Stimulated activated naive CD8-positive, alpha-beta T cell treated with anti-CD3 and anti-CD28 coated beads, Interleukin-15, Interleukin-2, amounts not matched to agents 100 ng/mL and 50 ng/mL, for 24 hours (primary cell): ENCODE results near the gene CSNK2A1.
"Not testable (repeated sequence)": the region's sequence is repeated elsewhere in the genome, so short reads cannot be mapped to it uniquely, and the experiment has no call there.

Experiments used
- H3K27ac Mint-ChIP-seq: one replicate; pipeline ENCODE4 v1.8.0; 2021; ENCODE audit warnings: mild to moderate bottlenecking, mixed read lengths
- H3K27me3 Mint-ChIP-seq: one replicate; pipeline ENCODE4 v1.8.0; 2021; ENCODE audit warnings: mixed read lengths
- H3K36me3 Mint-ChIP-seq: one replicate; pipeline ENCODE4 v1.8.0; 2021; ENCODE audit warnings: low read depth, mixed read lengths
- H3K4me1 Mint-ChIP-seq: one replicate; pipeline ENCODE4 v1.8.0; 2021; ENCODE audit warnings: low read depth, mixed read lengths
- H3K4me3 Mint-ChIP-seq: one replicate; pipeline ENCODE4 v1.8.0; 2021; ENCODE audit warnings: mild to moderate bottlenecking, mixed read lengths
- H3K9me3 Mint-ChIP-seq: one replicate; pipeline ENCODE4 v1.8.0; 2021; ENCODE audit warnings: mixed read lengths

The CSNK2A1 gene

DNA sequence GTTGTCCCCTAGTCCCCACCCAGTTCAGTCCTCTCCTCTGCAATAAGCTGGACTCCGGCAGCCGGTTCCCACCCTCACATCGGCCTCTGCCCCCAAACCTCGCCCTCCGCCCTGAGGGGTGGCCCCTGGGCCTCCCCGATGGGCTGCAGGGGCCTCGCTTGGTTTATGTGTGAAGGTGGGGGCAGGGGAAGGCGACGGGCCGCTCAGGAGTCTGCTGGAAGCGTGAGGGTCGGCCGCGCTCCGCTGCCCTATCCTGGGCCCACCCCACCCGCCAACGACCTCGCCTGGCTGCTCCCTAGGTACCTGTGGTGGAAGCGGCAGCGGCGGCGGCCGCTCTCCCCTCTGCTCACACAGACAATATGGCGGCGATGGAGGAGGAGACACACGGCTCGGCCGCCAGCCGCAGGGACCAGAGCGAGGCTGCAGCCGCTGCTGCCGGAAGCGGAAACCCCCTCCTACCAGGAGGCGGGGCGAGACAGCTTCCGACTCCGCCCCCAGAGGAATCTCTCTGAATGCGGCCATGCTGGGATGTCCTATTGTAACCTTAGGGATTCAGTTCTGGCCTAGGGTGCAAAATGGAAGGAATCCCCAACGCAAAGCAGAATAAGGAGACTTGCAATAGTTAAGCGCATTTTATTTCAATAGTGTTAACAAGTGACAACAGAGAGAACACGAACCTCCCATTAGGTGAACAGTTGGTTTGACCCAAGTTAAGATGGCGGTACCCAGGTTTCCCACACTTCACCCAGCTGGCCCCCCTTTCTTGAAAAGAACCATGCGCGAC is at the start of gene CSNK2A1:
Gene CSNK2A1, minus strand, starts transcription at position 422 of the 784 bp plus-strand sequence. CDS start 35,239 bp downstream, outside the sequence.
- peaks cover 33% of the 10 kb centered on the region for H3K36me3 Mint-ChIP-seq
- peaks cover 5% of the 10 kb centered on the region for H3K9me3 Mint-ChIP-seq
- H3K4me3 Mint-ChIP-seq, result peak within 1 kb of the TSS; percentile 96
- peaks cover 55% of the 10 kb centered on the region for H3K4me1 Mint-ChIP-seq
- peaks cover 11% of the 10 kb centered on the region for H3K27me3 Mint-ChIP-seq
- H3K27ac Mint-ChIP-seq, result peak within 1 kb of the TSS; percentile 98

DNA sequence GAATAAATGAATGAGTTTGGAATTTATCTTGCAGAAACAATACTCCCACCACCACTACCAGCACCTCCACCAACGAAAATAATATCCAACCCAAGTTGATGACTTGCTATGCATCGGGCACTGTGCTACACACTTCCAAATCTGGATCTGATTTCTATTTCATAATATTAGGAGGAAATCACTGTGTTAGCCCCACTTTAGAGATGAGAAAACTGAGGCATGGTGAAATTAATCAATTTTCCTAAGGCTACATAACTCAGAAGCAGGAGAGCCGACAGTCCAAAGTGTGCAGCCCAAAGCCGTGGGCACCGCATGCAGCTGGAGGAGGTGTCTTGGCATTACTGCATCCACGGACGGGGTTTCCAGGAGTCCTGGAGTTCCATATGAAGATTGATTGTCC is 48.9 kb upstream of the CSNK2A1 start:
- Mint-ChIP-seq H3K4me3 (no peak overlapping the region), H3K4me1 (no peaks in the 10 kb centered on the region), H3K27ac (no peak overlapping the region), H3K36me3 (no peaks in the 10 kb centered on the region), H3K27me3 (peaks cover 18% of the 10 kb centered on the region), H3K9me3 (no peaks in the 10 kb centered on the region)

DNA sequence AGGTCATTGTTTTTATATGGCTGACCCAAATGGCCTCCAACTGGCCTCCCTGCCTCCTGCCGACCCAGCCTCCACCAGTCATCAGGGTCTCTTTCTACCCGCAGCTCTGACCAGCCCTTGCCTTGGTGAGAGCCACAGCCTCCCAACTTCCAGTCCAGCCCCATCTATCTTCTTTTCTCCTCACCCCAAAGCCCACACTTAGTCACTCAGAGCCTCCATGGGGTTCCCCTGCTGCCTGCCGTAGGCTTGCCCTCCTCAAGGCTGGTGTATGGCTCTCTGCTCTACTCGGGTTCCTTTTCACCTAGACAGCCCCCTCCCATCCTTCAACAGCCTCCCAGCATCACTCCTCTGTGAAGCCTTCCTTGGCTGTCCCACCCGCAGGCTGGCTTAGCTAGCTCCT is 48.4 kb upstream of the CSNK2A1 start:
- Mint-ChIP-seq H3K27ac (no peak overlapping the region), H3K27me3 (peaks cover 18% of the 10 kb centered on the region), H3K4me1 (no peaks in the 10 kb centered on the region), H3K9me3 (no peaks in the 10 kb centered on the region), H3K36me3 (no peaks in the 10 kb centered on the region), H3K4me3 (no peak overlapping the region)

DNA sequence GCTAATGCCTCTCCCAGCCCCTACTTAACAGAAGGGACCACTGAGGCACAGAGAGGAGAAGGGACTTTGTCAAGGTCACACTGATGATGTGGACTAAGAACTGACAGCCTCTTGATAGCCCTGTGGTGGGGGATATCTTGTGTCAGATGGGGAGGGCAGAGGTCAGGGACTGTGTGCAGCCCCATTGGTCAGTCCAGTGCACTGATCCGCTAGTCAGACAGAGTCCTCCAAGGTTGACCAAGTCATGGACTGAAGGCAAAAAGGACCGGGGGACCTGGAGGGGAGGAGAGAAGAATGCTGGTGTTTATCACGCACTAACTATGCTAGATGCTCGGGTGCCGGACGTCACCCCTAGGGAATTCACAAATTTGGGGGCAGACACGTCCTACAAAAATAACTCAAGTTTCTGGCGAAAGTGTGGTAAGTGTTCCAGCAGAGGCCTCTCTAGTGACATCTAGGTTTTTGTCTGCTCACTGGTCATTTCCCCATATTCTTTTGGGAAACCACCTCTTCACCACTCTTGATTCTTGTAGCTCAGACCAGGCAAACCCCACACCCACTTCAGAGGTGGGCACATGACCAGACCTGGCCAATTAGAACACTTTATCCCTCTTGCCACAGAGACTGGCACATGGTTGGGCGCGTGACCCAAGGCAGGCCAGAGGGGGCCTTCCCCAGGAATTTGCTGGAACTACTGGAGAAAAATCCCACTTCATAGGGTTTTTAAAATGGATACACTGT is 45.5 kb upstream of the CSNK2A1 start:
- Mint-ChIP-seq H3K27me3 (peaks cover 28% of the 10 kb centered on the region), H3K27ac (no peak overlapping the region), H3K9me3 (no peaks in the 10 kb centered on the region), H3K36me3 (no peaks in the 10 kb centered on the region), H3K4me3 (no peak overlapping the region), H3K4me1 (no peaks in the 10 kb centered on the region)

DNA sequence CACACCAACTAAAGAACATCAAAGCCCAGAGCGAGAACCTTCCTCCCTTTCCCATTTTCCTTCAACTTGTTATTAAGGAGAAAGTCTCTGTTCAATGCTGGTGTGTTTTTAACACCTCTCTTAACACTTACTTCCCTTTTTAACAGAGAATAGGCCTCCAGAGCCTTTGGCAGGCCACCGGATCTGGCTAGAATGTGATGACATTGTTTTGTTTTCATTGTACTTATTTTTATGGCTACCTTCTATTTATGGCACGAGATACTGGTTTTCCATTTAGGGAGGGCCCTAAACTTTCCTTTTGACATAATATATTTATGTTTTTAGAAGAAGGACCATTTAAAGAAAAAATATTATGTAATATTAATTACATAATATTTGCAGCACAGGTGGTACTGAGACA is 44.9 kb upstream of the CSNK2A1 start:
- Mint-ChIP-seq H3K4me3 (no peak overlapping the region), H3K27ac (no peak overlapping the region), H3K36me3 (no peaks in the 10 kb centered on the region), H3K9me3 (no peaks in the 10 kb centered on the region), H3K4me1 (no peaks in the 10 kb centered on the region), H3K27me3 (peaks cover 27% of the 10 kb centered on the region)

DNA sequence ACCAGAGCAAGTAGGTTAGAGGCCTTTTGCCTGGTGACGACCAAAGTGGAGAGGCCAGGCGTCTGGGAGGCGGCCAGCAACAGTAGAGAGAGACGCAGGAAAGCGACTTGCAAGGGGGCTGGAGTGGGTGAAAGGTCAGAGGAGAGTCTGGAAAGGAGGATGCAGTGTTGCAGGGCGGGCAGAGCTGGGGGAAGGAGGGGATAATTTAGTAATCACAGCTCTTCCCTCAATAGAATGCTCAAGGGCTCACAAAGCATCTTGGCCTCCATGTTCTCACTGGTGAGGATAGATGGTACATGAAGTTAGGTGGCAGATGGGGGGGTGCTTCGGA is 41.3 kb upstream of the CSNK2A1 start:
- Mint-ChIP-seq H3K9me3 (no peaks in the 10 kb centered on the region), H3K27me3 (peaks cover 19% of the 10 kb centered on the region), H3K36me3 (no peaks in the 10 kb centered on the region), H3K27ac (no peak overlapping the region), H3K4me3 (no peak overlapping the region), H3K4me1 (no peaks in the 10 kb centered on the region)

DNA sequence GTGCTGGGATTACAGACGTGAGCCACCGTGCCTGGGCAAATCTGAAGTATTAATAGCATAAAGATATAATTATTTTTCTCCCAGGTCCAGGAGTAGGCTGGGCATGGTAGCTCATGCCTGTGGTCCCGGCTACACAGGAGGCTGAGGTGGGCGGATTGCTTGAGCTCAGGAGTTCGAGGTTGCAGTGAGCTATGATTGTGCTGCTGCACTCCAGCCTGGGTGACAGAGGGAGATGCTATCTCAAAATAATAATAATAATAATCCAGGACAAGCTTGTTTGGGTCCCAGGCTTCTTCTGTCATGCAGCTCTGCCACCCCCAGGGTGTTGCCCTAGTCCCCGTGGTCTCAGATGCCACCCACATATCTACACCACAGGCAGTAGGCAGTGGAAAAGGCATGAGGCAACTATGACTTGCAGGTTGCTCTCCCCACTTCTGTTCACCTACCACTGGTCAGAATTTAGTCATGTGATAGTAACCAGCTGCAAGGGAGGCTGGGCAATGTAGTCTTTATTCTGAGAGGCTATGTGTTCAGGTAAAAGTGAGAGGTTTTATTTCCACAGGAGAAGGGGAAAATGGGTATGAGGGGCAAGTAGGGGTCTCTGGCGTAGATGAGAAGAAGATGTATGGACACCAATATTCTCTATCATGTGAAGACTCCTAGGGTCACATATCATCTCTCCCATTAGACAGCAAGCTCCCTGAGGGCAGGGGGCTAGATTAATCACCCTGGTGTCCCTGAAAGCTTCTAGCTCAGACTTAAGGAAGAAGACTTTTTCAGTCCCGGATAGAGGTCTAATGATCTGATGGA is 40.8 kb upstream of the CSNK2A1 start:
- H3K4me1 Mint-ChIP-seq, result no peaks in the 10 kb centered on the region
- H3K4me3 Mint-ChIP-seq, result no peak overlapping the region
- H3K27me3 Mint-ChIP-seq, result peaks cover 19% of the 10 kb centered on the region
- H3K36me3 Mint-ChIP-seq, result no peaks in the 10 kb centered on the region
- no peaks in the 10 kb centered on the region for H3K9me3 Mint-ChIP-seq
- H3K27ac Mint-ChIP-seq, result peak overlapping the region; percentile 9

DNA sequence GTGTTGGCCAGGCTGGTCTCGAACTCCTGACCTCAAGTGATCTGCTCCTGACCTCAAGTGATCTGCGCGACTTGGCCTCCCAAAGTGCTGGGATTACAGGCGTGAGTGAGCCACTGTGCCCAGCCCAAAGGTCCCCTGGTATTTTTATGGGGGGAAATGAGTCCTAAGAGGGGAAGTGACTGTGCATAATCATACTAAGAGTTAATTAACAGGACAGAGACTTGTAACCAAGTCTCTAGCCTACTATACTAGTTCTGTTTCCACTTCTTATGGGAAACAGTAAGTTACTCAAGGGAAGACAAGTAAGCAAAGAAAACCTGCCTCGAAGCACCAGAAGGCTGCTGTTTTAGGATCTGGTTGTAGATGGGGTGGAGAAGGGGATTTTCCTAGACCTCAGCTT is 38.6 kb upstream of the CSNK2A1 start:
- Mint-ChIP-seq H3K9me3 (no peaks in the 10 kb centered on the region), H3K36me3 (no peaks in the 10 kb centered on the region), H3K4me1 (no peaks in the 10 kb centered on the region), H3K27me3 (peaks cover 19% of the 10 kb centered on the region), H3K27ac (no peak overlapping the region), H3K4me3 (no peak overlapping the region)

DNA sequence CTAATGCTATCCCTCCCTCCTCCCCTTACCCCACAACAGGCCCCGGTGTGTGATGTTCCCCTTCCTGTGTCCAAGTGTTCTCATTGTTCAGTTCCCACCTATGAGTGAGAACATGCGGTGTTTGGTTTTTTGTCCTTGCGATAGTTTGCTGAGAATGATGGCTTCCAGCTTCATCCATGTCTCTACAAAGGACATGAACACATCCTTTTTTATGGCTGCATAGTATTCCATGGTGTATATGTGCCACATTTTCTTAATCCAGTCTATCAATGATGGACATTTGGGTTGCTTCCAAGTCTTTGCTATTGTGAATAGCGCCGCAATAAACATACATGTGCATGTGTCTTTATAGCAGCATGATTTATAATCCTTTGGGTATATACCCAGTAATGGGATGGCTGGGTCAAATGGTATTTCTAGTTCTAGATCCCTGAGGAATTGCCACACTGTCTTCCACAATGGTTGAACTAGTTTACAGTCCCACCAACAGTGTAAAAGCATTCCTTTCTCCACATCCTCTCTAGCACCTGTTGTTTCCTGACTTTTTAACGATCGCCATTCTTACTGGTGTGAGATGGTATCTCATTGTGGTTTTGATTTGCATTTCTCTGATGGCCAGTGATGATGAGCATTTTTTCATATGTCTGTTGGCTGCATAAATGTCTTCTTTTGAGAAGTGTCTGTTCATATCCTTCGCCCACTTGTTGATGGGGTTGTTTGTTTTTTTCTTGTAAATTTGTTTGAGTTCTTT is 35.5 kb upstream of the CSNK2A1 start:
- not testable (repeated sequence) for H3K4me3 Mint-ChIP-seq

DNA sequence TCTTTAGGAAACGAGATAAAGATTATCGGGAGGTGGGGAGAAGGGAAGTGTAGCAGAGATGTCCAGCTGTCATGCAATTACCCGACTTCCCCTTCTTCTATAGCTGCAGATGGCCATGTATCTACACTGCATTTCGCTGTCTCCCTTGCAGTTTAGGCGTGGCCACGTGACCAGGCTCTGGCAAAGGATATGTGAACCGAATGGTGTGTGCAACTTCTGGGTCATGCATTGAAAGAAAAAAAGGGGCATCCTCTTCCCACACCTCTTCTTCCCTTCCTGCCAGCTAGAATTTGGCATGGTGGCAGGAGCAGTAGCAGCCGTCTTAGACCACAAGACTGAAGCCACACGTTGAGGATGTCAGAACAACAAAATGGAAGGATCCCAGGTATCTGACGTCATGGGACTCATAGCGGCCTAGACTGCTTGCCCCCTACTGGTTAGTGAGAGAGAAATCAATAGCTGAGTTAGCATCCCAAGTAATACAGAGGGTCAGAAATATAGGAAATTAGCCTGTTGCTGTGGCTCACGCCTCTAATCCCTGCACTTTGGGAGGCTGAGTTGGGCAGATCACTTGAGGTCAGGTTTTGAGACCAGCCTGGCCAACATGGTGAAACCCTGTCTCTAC is 33.7 kb upstream of the CSNK2A1 start:
- H3K9me3 Mint-ChIP-seq, result no peaks in the 10 kb centered on the region
- peaks cover 30% of the 10 kb centered on the region for H3K27me3 Mint-ChIP-seq
- no peaks in the 10 kb centered on the region for H3K36me3 Mint-ChIP-seq
- no peak overlapping the region for H3K4me3 Mint-ChIP-seq
- no peaks in the 10 kb centered on the region for H3K4me1 Mint-ChIP-seq
- no peak overlapping the region for H3K27ac Mint-ChIP-seq

More for the DNA sequence above, 35.5 kb upstream of the CSNK2A1 start:
- H3K9me3 Mint-ChIP-seq, H3K36me3 Mint-ChIP-seq, H3K27ac Mint-ChIP-seq, H3K4me1 Mint-ChIP-seq: not testable (repeated sequence)
- peaks cover 20% of the 10 kb centered on the region for H3K27me3 Mint-ChIP-seq

DNA sequence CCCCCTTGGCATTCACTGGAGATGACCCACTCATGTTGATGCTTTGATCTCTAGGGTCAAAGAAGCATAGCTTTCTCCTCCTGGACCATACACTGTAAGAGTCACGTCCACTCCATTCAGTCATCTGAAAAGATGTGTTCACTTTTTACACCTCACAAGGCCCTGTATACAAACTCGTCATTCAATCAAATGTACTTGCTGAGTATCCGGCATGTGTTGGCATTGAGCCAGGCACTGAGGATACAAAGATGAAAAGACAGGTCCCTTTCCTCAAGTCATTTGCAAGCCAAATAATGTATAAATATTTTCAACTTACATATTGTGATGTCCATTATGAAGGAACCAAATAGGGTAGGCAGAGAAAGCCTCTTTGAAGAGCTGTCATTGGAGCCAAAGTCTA is 32.6 kb upstream of the CSNK2A1 start:
- no peak overlapping the region for H3K4me3 Mint-ChIP-seq
- H3K36me3 Mint-ChIP-seq, result no peaks in the 10 kb centered on the region
- H3K9me3 Mint-ChIP-seq, result no peaks in the 10 kb centered on the region
- peaks cover 33% of the 10 kb centered on the region for H3K27me3 Mint-ChIP-seq
- H3K27ac Mint-ChIP-seq, result no peak overlapping the region
- no peaks in the 10 kb centered on the region for H3K4me1 Mint-ChIP-seq

DNA sequence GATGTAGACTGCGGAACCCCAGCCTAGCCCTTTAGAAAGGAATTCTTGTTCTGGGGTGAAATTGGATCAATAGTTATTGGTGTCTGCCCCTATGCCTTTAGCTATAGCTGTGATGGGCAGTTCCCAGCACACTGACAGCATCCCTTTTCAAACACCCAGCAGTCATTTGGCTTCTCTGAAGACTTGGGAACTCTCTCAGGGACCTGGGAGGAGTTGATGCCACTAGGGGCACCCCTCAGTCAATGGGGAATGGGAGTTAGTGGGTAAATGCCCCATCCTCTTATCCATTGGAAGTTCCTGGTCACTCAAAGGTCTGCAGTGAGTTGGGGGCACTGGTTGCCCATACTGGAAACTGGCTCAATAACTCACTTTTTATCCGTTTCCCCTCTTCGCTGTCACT is 31.6 kb upstream of the CSNK2A1 start:
- Mint-ChIP-seq H3K4me1 (no peaks in the 10 kb centered on the region), H3K4me3 (no peak overlapping the region), H3K27ac (no peak overlapping the region), H3K36me3 (no peaks in the 10 kb centered on the region), H3K9me3 (no peaks in the 10 kb centered on the region), H3K27me3 (peaks cover 33% of the 10 kb centered on the region)

DNA sequence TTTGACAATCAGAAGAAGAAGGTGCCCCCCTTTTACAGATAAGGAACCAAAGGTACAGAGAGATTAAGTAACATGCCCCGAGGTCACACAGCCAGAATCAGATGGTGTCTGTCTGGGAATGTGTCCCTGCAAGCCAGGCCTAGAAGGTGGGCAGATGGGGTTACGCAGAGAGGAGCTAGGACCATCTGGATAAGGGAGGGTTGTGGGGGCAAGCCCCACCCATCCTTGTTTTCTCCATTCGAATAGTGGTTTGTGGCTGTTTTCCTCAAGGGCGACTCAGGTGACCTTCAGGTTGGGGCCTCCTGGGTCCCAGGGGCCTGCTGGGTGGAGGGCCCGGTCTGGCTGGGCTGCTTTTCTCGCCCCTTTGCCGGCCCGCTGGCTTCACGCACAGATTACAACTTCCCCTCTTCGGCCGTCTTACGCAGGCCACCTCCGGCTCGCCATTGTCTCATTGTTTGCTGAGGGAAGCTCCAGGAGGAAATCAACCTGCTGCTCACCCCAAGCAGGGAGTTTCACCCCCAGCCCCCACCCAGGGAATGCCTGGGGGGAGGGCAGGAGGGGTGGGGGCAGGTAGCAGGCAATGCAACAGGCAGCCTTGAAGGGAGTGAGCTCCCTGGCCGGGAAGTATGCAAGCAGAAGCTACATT is 30.8 kb upstream of the CSNK2A1 start:
- Mint-ChIP-seq H3K27ac (no peak overlapping the region), H3K36me3 (no peaks in the 10 kb centered on the region), H3K4me3 (no peak overlapping the region), H3K4me1 (no peaks in the 10 kb centered on the region), H3K27me3 (peaks cover 38% of the 10 kb centered on the region), H3K9me3 (no peaks in the 10 kb centered on the region)
